GM23338 (cell line): ENCODE results near the gene MRPS26. TPM values are rescaled to one million over a fixed set of nuclear protein-coding genes. Genes with fewer than 3 reads are reported as not detected.

ENCODE experiments used
- ATAC-seq: fragments of 200-7000 bp; cut with Tn5 transposase; 3 replicates; pipeline ENCODE4 v1.9.1; 2020
- DNase-seq: peaks from one replicate; pipeline ENCODE4 v3.0.0-alpha.2; 2015; ENCODE audit warnings: low spot score
- H2AFZ ChIP-seq: fragments of 200-600 bp; sonication (generic); 2 replicates; pipeline ENCODE4 v1.8.0; 2016; ENCODE audit warnings: antibody characterized with exemption, mild to moderate bottlenecking, moderate library complexity
- H3F3A ChIP-seq: fragments of 200-600 bp; sonication (generic); replicated peaks from 2 replicates; pipeline ENCODE4 v1.8.0; 2017; ENCODE audit warnings: antibody characterized with exemption, mixed run types, low read depth
- H3K27ac ChIP-seq: fragments of 200-600 bp; sonication (generic); 2 replicates; pipeline ENCODE4 v1.6.1; 2016; ENCODE audit warnings: low read depth
- H3K27me3 ChIP-seq: fragments of 200-600 bp; sonication (generic); 2 replicates; pipeline ENCODE4 v1.8.0; 2016; ENCODE audit warnings: mild to moderate bottlenecking, mixed run types, moderate library complexity; ENCODE audit not compliant: insufficient read depth
- H3K36me3 ChIP-seq: fragments of 200-600 bp; sonication (generic); 2 replicates; pipeline ENCODE4 v1.8.0; 2016; ENCODE audit warnings: mild to moderate bottlenecking; ENCODE audit not compliant: insufficient read depth
- H3K4me1 ChIP-seq: fragments of 200-600 bp; sonication (generic); 2 replicates; pipeline ENCODE4 v1.8.0; 2016; ENCODE audit warnings: mild to moderate bottlenecking, moderate library complexity; ENCODE audit not compliant: insufficient read depth
- H3K4me2 ChIP-seq: fragments of 200-600 bp; sonication (generic); 2 replicates; pipeline ENCODE4 v1.7.1; 2017; ENCODE audit warnings: mixed run types
- H3K4me3 ChIP-seq: fragments of 200-600 bp; sonication (generic); 2 replicates; pipeline ENCODE4 v1.6.1; 2016; ENCODE audit warnings: mixed run types
- H3K79me2 ChIP-seq: fragments of 200-600 bp; sonication (generic); replicated peaks from 2 replicates; pipeline ENCODE4 v1.8.0; 2017; ENCODE audit warnings: mild to moderate bottlenecking; ENCODE audit not compliant: insufficient read depth
- H3K9me2 ChIP-seq: fragments of 200-600 bp; sonication (generic); 2 replicates; pipeline ENCODE4 v1.8.0; 2017; ENCODE audit not compliant: insufficient read depth
- H4K20me1 ChIP-seq: fragments of 200-600 bp; sonication (generic); replicated peaks from 2 replicates; pipeline ENCODE4 v1.8.0; 2017; ENCODE audit warnings: mild to moderate bottlenecking; ENCODE audit not compliant: insufficient read depth
- H3K27ac Mint-ChIP-seq: 2 replicates; pipeline ENCODE4 v1.8.0; 2020; ENCODE audit warnings: inconsistent platforms, mild to moderate bottlenecking, moderate library complexity, mixed read lengths
- H3K27me3 Mint-ChIP-seq: 3 replicates; pipeline ENCODE4 v1.8.0; 2022; ENCODE audit warnings: low read depth, mild to moderate bottlenecking, moderate library complexity, mixed read lengths, inconsistent platforms; ENCODE audit not compliant: insufficient read depth, poor library complexity
- H3K36me3 Mint-ChIP-seq: 3 replicates; pipeline ENCODE4 v1.8.0; 2021; ENCODE audit warnings: low read depth, mild to moderate bottlenecking, inconsistent platforms, moderate library complexity, mixed read lengths
- H3K4me1 Mint-ChIP-seq: 3 replicates; pipeline ENCODE4 v1.8.0; 2020; ENCODE audit warnings: mild to moderate bottlenecking, inconsistent platforms, mixed read lengths
- H3K4me3 Mint-ChIP-seq: 3 replicates; pipeline ENCODE4 v1.8.0; 2021; ENCODE audit warnings: moderate library complexity, mild to moderate bottlenecking, inconsistent platforms, mixed read lengths
- H3K9me3 Mint-ChIP-seq: 3 replicates; pipeline ENCODE4 v1.8.0; 2020; ENCODE audit warnings: moderate library complexity, mild to moderate bottlenecking, inconsistent platforms, mixed read lengths
- CREB1 ChIP-seq: fragments of 250-450 bp; sonication (Bioruptor Pico); IDR thresholded peaks from 2 replicates; pipeline ENCODE4 v1.5.0; 2020; ENCODE audit warnings: low read depth, mild to moderate bottlenecking, moderate library complexity
- EZH2 ChIP-seq: fragments of 200-600 bp; sonication (generic); IDR thresholded peaks from one replicate; pipeline ENCODE4 v1.8.0; 2017; ENCODE audit warnings: antibody characterized with exemption, mild to moderate bottlenecking, low read depth; ENCODE audit not compliant: unreplicated experiment
- EZH2phosphoT487 ChIP-seq: fragments of 200-600 bp; sonication (generic); IDR thresholded peaks from one replicate; pipeline ENCODE4 v1.8.1; 2018; ENCODE audit warnings: antibody characterized with exemption; ENCODE audit not compliant: unreplicated experiment
- POLR2AphosphoS5 ChIP-seq: IDR thresholded peaks from 2 replicates; pipeline ENCODE4 v1.6.1; 2016; ENCODE audit warnings: antibody characterized with exemption, low read depth
- ZNF114 ChIP-seq: fragments of 250-450 bp; sonication (Bioruptor Pico); IDR thresholded peaks from 2 replicates; pipeline ENCODE4 v1.5.0; 2020; ENCODE audit warnings: mild to moderate bottlenecking, moderate library complexity
- polyA plus RNA-seq: library from polyadenylated mRNA; unstranded; fragments of >200 nt; fragmentation: Nextera tagmentation; extraction: Ambion mirVana; gene quantifications from 2 replicates; pipeline ENCODE4 v1.2.1, GENCODE V29; 2016
- total RNA-seq: library from RNA; depleted of rRNA; stranded (reverse); fragments of >200 nt; shearing (Covaris generic); gene quantifications from 2 replicates; pipeline ENCODE4 v1.2.3, GENCODE V29; 2014
- TF ChIP-seq, protein P1 (sequence below), 2 experiments: fragments of 200-600 bp in 1 of 2; sonication (generic) in 1 of 2; conservative IDR thresholded peaks; 2 replicates each; pipeline versions ENCODE4 v1.5.1 to v1.6.1; 2016 to 2017; ENCODE audit warnings: antibody characterized with exemption in 2 of 2, low read depth in 2 of 2, mild to moderate bottlenecking in 2 of 2, moderate library complexity in 1 of 2
- TF ChIP-seq, protein P2 (sequence below): IDR thresholded peaks from one replicate; pipeline ENCODE4 v1.6.1; 2018; ENCODE audit warnings: antibody characterized with exemption; ENCODE audit not compliant: unreplicated experiment
- TF ChIP-seq, protein P3 (sequence below): IDR thresholded peaks from 2 replicates; pipeline ENCODE4 v1.6.1; 2016; ENCODE audit warnings: antibody characterized with exemption

Gene MRPS26
- total and polyA plus RNA-seq, 2 experiments from 2014 or later, result 105 to 154 TPM

DNA sequence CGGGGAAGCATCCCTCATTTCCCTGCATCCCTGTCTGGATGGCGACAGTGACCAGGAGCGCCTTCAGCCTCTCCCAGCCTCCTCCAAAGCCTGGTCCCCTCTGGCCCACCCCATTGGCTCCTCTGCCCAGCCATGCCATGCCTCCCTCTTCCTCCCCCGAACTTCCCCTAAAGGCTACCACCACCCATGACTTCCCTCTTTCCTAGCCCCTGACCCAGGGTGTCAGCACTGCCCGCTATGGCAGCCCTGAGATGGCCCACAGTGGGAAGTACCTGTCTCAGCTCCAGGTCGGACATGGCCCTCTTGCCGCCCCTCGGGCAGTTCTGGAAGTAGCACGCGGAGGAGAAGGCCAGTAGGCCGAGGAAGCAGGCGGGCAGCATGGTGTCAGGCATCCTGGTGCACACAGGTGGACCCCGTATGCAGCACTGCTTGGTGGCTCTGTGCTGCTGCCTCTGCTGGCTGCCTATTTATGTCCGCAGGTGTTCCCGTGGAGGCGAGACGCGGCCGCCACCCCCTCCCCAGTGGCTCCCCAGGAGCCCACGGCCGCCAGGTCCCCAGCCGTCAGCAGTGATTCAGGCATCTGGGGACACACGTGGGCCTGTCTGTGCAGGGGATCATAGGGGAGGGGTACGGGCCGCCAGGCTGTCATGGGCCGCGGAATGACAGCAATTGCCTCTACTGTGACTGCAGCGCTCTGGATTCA lies 38.6 kb downstream of the MRPS26 start, which contains the start of gene AVP:
Gene AVP (minus strand): TSS at position 442 of the 703 bp plus-strand sequence. CDS start 50 bp downstream, at position 392.
- no peaks in the 10 kb centered on the region for H3K9me3 Mint-ChIP-seq
- H3F3A ChIP-seq, result no peaks in the 10 kb centered on the region
- no peaks in the 10 kb centered on the region for H3K9me2 ChIP-seq
- H3K4me3 ChIP-seq, result peak within 1 kb of the TSS; percentile 61
- H3K27me3 ChIP-seq, result peaks cover 53% of the 10 kb centered on the region
- TF ChIP-seq, protein P1, sequence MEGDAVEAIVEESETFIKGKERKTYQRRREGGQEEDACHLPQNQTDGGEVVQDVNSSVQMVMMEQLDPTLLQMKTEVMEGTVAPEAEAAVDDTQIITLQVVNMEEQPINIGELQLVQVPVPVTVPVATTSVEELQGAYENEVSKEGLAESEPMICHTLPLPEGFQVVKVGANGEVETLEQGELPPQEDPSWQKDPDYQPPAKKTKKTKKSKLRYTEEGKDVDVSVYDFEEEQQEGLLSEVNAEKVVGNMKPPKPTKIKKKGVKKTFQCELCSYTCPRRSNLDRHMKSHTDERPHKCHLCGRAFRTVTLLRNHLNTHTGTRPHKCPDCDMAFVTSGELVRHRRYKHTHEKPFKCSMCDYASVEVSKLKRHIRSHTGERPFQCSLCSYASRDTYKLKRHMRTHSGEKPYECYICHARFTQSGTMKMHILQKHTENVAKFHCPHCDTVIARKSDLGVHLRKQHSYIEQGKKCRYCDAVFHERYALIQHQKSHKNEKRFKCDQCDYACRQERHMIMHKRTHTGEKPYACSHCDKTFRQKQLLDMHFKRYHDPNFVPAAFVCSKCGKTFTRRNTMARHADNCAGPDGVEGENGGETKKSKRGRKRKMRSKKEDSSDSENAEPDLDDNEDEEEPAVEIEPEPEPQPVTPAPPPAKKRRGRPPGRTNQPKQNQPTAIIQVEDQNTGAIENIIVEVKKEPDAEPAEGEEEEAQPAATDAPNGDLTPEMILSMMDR (conservative IDR thresholded peaks at IDR 0.05; ENCODE audit: low read depth in 2 of 2), result no peak
- no peak for TF ChIP-seq EZH2phosphoT487
- peaks cover 4% of the 10 kb centered on the region; the same call in 1 of the 2 replicates for H3K4me1 ChIP-seq
- H4K20me1 ChIP-seq, result no peaks in the 10 kb centered on the region
- peaks cover 49% of the 10 kb centered on the region for H3K27me3 Mint-ChIP-seq
- H3K4me1 Mint-ChIP-seq, result peaks cover 3% of the 10 kb centered on the region; the same call in 1 of the 3 replicates
- no peak within 1 kb of the TSS for H3K27ac Mint-ChIP-seq
- peak within 1 kb of the TSS; percentile 96 for H2AFZ ChIP-seq
- H3K4me3 Mint-ChIP-seq, result peak within 1 kb of the TSS; percentile 57
- H3K36me3 ChIP-seq, result no peaks in the 10 kb centered on the region
- no peak within 1 kb of the TSS for H3K27ac ChIP-seq
- H3K79me2 ChIP-seq, result no peaks in the 10 kb centered on the region
- peak within 1 kb of the TSS; percentile 82 for H3K4me2 ChIP-seq
- H3K36me3 Mint-ChIP-seq, result no peaks in the 10 kb centered on the region
- ATAC-seq (no peak), DNase-seq (no peak)

DNA sequence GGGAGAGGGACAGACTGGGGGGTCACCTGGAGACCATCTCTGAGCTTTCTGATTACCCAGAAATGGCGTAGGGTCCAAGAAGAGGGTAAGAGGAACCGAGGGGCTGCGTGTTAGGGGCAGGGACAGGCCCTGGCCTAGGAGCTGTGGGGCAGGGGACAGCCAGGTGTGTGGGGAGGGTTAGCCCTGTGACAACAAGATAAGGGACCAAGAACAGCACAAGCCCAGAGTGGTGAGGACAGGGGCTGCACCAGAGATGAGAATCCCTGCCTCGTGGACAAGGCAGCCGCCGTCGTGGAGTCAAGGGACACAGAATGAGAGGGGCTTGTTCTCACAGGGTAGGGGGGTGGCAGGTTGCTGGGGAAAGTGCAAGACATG lies 39.1 kb downstream of the MRPS26 start:
- ATAC-seq, result no peak
- Histone ChIP-seq H3K4me2 (no peak overlapping the region), H3K36me3 (no peaks in the 10 kb centered on the region), H2AFZ (no peak overlapping the region), H3K4me3 (no peak overlapping the region), H3K27ac (no peak overlapping the region), H3K4me1 (peaks cover 4% of the 10 kb centered on the region; the same call in 1 of the 2 replicates), H3K9me2 (no peaks in the 10 kb centered on the region), H3K79me2 (no peaks in the 10 kb centered on the region), H4K20me1 (no peaks in the 10 kb centered on the region), H3K27me3 (peaks cover 48% of the 10 kb centered on the region), H3F3A (no peaks in the 10 kb centered on the region)
- Mint-ChIP-seq H3K27me3 (peaks cover 49% of the 10 kb centered on the region), H3K36me3 (no peaks in the 10 kb centered on the region), H3K9me3 (no peaks in the 10 kb centered on the region), H3K27ac (no peak overlapping the region), H3K4me1 (peaks cover 3% of the 10 kb centered on the region; the same call in 1 of the 3 replicates), H3K4me3 (no peak overlapping the region)
- no peak for DNase-seq
- TF ChIP-seq, protein P2, sequence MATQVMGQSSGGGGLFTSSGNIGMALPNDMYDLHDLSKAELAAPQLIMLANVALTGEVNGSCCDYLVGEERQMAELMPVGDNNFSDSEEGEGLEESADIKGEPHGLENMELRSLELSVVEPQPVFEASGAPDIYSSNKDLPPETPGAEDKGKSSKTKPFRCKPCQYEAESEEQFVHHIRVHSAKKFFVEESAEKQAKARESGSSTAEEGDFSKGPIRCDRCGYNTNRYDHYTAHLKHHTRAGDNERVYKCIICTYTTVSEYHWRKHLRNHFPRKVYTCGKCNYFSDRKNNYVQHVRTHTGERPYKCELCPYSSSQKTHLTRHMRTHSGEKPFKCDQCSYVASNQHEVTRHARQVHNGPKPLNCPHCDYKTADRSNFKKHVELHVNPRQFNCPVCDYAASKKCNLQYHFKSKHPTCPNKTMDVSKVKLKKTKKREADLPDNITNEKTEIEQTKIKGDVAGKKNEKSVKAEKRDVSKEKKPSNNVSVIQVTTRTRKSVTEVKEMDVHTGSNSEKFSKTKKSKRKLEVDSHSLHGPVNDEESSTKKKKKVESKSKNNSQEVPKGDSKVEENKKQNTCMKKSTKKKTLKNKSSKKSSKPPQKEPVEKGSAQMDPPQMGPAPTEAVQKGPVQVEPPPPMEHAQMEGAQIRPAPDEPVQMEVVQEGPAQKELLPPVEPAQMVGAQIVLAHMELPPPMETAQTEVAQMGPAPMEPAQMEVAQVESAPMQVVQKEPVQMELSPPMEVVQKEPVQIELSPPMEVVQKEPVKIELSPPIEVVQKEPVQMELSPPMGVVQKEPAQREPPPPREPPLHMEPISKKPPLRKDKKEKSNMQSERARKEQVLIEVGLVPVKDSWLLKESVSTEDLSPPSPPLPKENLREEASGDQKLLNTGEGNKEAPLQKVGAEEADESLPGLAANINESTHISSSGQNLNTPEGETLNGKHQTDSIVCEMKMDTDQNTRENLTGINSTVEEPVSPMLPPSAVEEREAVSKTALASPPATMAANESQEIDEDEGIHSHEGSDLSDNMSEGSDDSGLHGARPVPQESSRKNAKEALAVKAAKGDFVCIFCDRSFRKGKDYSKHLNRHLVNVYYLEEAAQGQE, result no peak
- TF ChIP-seq ZNF114 (no peak), CREB1 (no peak), POLR2AphosphoS5 (no peak), EZH2 (no peak)
- TF ChIP-seq, protein P3, sequence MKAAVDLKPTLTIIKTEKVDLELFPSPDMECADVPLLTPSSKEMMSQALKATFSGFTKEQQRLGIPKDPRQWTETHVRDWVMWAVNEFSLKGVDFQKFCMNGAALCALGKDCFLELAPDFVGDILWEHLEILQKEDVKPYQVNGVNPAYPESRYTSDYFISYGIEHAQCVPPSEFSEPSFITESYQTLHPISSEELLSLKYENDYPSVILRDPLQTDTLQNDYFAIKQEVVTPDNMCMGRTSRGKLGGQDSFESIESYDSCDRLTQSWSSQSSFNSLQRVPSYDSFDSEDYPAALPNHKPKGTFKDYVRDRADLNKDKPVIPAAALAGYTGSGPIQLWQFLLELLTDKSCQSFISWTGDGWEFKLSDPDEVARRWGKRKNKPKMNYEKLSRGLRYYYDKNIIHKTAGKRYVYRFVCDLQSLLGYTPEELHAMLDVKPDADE, result no peak
